Suprapubic skin (tissue), 3 donors: ENCODE measurements around the gene ARHGAP40.

Source experiments
- EP300 ChIP-seq: sonication (generic); formaldehyde crosslinking; IDR thresholded peaks from one replicate; pipeline ENCODE4 v1.6.1; 2017; ENCODE audit warnings: antibody characterized with exemption
- POLR2A ChIP-seq, 2 donors: fragments of 450-650 bp; IDR thresholded peaks; one replicate each; pipeline ENCODE4 v1.6.1; 2017; ENCODE audit warnings: antibody characterized with exemption in 2 of 2, mild to moderate bottlenecking in 2 of 2, moderate library complexity in 2 of 2
- TF ChIP-seq, protein P1 (sequence below), 2 donors: fragments of 200-600 bp in 1 of 2; fragments of 450-650 bp in 1 of 2; sonication (generic) in 1 of 2; IDR thresholded peaks; one replicate each; pipeline ENCODE4 v1.5.1; 2016 to 2019; ENCODE audit warnings: antibody characterized with exemption in 2 of 2, mild to moderate bottlenecking in 1 of 2, moderate library complexity in 1 of 2

DNA sequence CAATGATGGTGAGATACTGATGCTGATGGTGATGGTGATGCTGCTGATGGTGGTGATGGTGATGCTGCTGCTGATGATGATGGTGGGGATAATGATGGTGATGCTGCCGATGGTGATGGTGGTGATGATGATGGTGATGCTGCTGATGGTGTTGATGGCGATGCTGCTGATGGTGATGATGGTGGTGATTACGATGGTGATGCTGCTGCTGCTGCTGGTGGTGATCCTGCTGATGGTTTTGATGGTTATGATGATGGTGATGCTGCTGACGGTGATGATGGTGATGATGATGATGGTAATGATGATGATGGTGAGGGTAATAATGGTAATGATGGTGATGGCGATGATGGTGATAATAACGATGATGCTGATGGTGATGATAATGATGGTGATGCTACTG is 50.0 kb downstream of the ARHGAP40 start:
- TF ChIP-seq, protein P1, sequence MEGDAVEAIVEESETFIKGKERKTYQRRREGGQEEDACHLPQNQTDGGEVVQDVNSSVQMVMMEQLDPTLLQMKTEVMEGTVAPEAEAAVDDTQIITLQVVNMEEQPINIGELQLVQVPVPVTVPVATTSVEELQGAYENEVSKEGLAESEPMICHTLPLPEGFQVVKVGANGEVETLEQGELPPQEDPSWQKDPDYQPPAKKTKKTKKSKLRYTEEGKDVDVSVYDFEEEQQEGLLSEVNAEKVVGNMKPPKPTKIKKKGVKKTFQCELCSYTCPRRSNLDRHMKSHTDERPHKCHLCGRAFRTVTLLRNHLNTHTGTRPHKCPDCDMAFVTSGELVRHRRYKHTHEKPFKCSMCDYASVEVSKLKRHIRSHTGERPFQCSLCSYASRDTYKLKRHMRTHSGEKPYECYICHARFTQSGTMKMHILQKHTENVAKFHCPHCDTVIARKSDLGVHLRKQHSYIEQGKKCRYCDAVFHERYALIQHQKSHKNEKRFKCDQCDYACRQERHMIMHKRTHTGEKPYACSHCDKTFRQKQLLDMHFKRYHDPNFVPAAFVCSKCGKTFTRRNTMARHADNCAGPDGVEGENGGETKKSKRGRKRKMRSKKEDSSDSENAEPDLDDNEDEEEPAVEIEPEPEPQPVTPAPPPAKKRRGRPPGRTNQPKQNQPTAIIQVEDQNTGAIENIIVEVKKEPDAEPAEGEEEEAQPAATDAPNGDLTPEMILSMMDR (IDR thresholded peaks at IDR 0.05): no peak
- TF ChIP-seq POLR2A (IDR thresholded peaks at IDR 0.05) (no peak), EP300 (no peak)
